ENCODE data around the gene DDX3X. TPM values are rescaled to one million over a fixed set of nuclear protein-coding genes. Genes with fewer than 3 reads are reported as not detected.

DDX3X gene
- polyA plus RNA-seq, 1 of the 3 experiments (the other 2 are of a cell fraction), result 30.9 TPM

GRCh38 chrX:41391606-41392005 lies 57.6 kb downstream of the DDX3X start:
- Histone ChIP-seq H3K9me2 (no peaks in the 10 kb centered on the region), H3K4me2 (no peak overlapping the region), H3K79me2 (ENCODE audit: insufficient read depth) (no peaks in the 10 kb centered on the region), H3K4me1 (ENCODE audit: control insufficient read depth in 1 of 2, insufficient read depth in 2 of 2, low read depth in 1 of 2, low read length in 1 of 2) (no peaks in the 10 kb centered on the region), H3K9ac (no peak overlapping the region), H3F3A (replicated peaks; ENCODE audit: insufficient read depth) (no peaks in the 10 kb centered on the region), H4K20me1 (ENCODE audit: insufficient read depth) (no peaks in the 10 kb centered on the region), H3K27me3 (ENCODE audit: insufficient read depth) (no peaks in the 10 kb centered on the region), H3K27ac (ENCODE audit: low read depth in 2 of 2, low read length in 1 of 2) (no peak overlapping the region), H3K9me3 (no peaks in the 10 kb centered on the region), H3K4me3 (ENCODE audit: low read depth in 2 of 2, low read length in 1 of 2) (no peak overlapping the region), H3K36me3 (replicated peaks in 1 of 2; ENCODE audit: control insufficient read depth in 1 of 2, insufficient read depth in 2 of 2, low read length in 1 of 2) (no peaks in the 10 kb centered on the region), H2AFZ (ENCODE audit: low read depth) (no peak overlapping the region)
- WGBS (ENCODE audit: low lambda C conversion rate), result 77% methylated on average over 4 of the region's 9 CpGs
- POLR2A ChIA-PET, result no interaction called here
- TF ChIP-seq ELF1 (IDR thresholded peaks at IDR 0.05) (no peak), REST (IDR thresholded peaks at IDR 0.05; ENCODE audit: low read depth, low read length) (no peak), FOXM1 (IDR thresholded peaks at IDR 0.05; ENCODE audit: low read depth) (no peak), GABPA (IDR thresholded peaks at IDR 0.05; ENCODE audit: low read depth) (no peak), IRF3 (IDR thresholded peaks at IDR 0.05; ENCODE audit: low read depth, low read length) (no peak), NRF1 (IDR thresholded peaks at IDR 0.05; ENCODE audit: low read depth, low read length) (no peak), EP300 (IDR thresholded peaks at IDR 0.05; ENCODE audit: borderline replicate concordance in 1 of 2, low read depth in 1 of 2, low read length in 1 of 2) (no peak), RAD21 (IDR thresholded peaks at IDR 0.05; ENCODE audit: low read length) (no peak), TCF12 (IDR thresholded peaks at IDR 0.05) (no peak), FOSL2 (IDR thresholded peaks at IDR 0.05; ENCODE audit: borderline replicate concordance, low read depth) (no peak), YY1 (IDR thresholded peaks at IDR 0.05; ENCODE audit: low read depth) (no peak), SIN3A (IDR thresholded peaks at IDR 0.05; ENCODE audit: borderline replicate concordance, low read depth, low read length) (no peak), RCOR1 (IDR thresholded peaks at IDR 0.05; ENCODE audit: low read length) (no peak), GATA2 (CRISPR knock-in tag; IDR thresholded peaks at IDR 0.05) (no peak)
- no peak for DNase-seq
- CTCF ChIA-PET, result no interaction called here

GRCh38 chrX:41394293-41394692 lies 60.3 kb downstream of the DDX3X start:
- Histone ChIP-seq H3K4me2 (no peak overlapping the region), H3K36me3 (replicated peaks in 1 of 2; ENCODE audit: control insufficient read depth in 1 of 2, insufficient read depth in 2 of 2, low read length in 1 of 2) (no peaks in the 10 kb centered on the region), H3K27me3 (ENCODE audit: insufficient read depth) (no peaks in the 10 kb centered on the region), H3K79me2 (ENCODE audit: insufficient read depth) (no peaks in the 10 kb centered on the region), H3K27ac (ENCODE audit: low read depth in 2 of 2, low read length in 1 of 2) (no peak overlapping the region), H3F3A (replicated peaks; ENCODE audit: insufficient read depth) (no peaks in the 10 kb centered on the region), H3K9ac (no peak overlapping the region), H3K9me3 (no peaks in the 10 kb centered on the region), H2AFZ (ENCODE audit: low read depth) (no peak overlapping the region), H4K20me1 (ENCODE audit: insufficient read depth) (no peaks in the 10 kb centered on the region), H3K4me3 (ENCODE audit: low read depth in 2 of 2, low read length in 1 of 2) (no peak overlapping the region), H3K9me2 (no peaks in the 10 kb centered on the region), H3K4me1 (ENCODE audit: control insufficient read depth in 1 of 2, insufficient read depth in 2 of 2, low read depth in 1 of 2, low read length in 1 of 2) (no peaks in the 10 kb centered on the region)
- ChIA-PET CTCF (no interaction called here), POLR2A (no interaction called here)
- 49% methylated on average over 8 of the region's 8 CpGs for WGBS (ENCODE audit: low lambda C conversion rate)
- no peak for DNase-seq
- no peak for TF ChIP-seq MEF2A (IDR thresholded peaks at IDR 0.05; ENCODE audit: borderline replicate concordance, low read depth)
- TF ChIP-seq USF1 (IDR thresholded peaks at IDR 0.05; ENCODE audit: borderline replicate concordance, low read depth), result no peak
- no peak for TF ChIP-seq USF2 (IDR thresholded peaks at IDR 0.05; ENCODE audit: borderline replicate concordance, low read depth, low read length)
- no peak for TF ChIP-seq FOSL2 (IDR thresholded peaks at IDR 0.05; ENCODE audit: borderline replicate concordance, low read depth)
- TF ChIP-seq IRF3 (IDR thresholded peaks at IDR 0.05; ENCODE audit: low read depth, low read length), result no peak
- TF ChIP-seq ELF1 (IDR thresholded peaks at IDR 0.05), result no peak
- TF ChIP-seq NFIC (IDR thresholded peaks at IDR 0.05; ENCODE audit: borderline replicate concordance), result no peak
- TF ChIP-seq CHD2 (IDR thresholded peaks at IDR 0.05; ENCODE audit: low read length, partially characterized antibody), result no peak
- no peak for TF ChIP-seq PBX3 (IDR thresholded peaks at IDR 0.05)
